ENCODE data around the gene C3.

C3 gene

GRCh38 chr19:6744381-6745301 is 24.2 kb upstream of the C3 start:
- DNase-seq, result no peak

GRCh38 chr19:6743714-6744380 is 23.4 kb upstream of the C3 start:
- DNase-seq, result no peak

GRCh38 chr19:6743066-6743465 is 22.6 kb upstream of the C3 start:
- no peak for DNase-seq

GRCh38 chr19:6740589-6741343 is 20.3 kb upstream of the C3 start:
- no peak for DNase-seq

GRCh38 chr19:6739883-6740588 is 19.6 kb upstream of the C3 start:
- no peak for DNase-seq

- DNase-seq, result peak; percentile 82
These were observed 19.0 kb upstream of the C3 start, which contains the start of gene TRIP10 for GRCh38 chr19:6739390-6739882. TRIP10 (plus strand) TSS chr19:6739680; CDS start chr19:6739762, 82 bp downstream.

- no peak for DNase-seq
These were observed 18.4 kb upstream of the C3 start for GRCh38 chr19:6738787-6739389.

- DNase-seq, result peak; percentile 67
These were observed 17.7 kb upstream of the C3 start for GRCh38 chr19:6737873-6738786.

- DNase-seq, result peak; percentile 98
These were observed 16.9 kb upstream of the C3 start, which contains the start of gene GPR108 for GRCh38 chr19:6737284-6737872. GPR108 (minus strand) TSS chr19:6737580; CDS start chr19:6737576, 4 bp downstream.

GRCh38 chr19:6736917-6737283 is 16.4 kb upstream of the C3 start:
- DNase-seq, result no peak

GRCh38 chr19:6736169-6736916 is 15.9 kb upstream of the C3 start:
- DNase-seq, result peak; percentile 52

- DNase-seq, result no peak
These were observed 14.9 kb upstream of the C3 start for GRCh38 chr19:6735181-6735911.

GRCh38 chr19:6734096-6734696 is 13.7 kb upstream of the C3 start:
- no peak for DNase-seq

- no peak for DNase-seq
These were observed 13.1 kb upstream of the C3 start for GRCh38 chr19:6733338-6734095.

- no peak for DNase-seq
These were observed 12.4 kb upstream of the C3 start for GRCh38 chr19:6732803-6733337.

- no peak for DNase-seq
These were observed 11.4 kb upstream of the C3 start for GRCh38 chr19:6731822-6732221.

GRCh38 chr19:6730941-6731670 is 10.7 kb upstream of the C3 start:
- DNase-seq, result no peak

Measured in activated effector memory CD4-positive, alpha-beta T cell treated with Interleukin-2 at 50 U/mL for 16 hours (primary cell).